PC-3 (cell line): Measurements from ENCODE around the gene FARS2.

Source experiments
- CTCF ChIP-seq: fragments of 300-600 bp; sonication (generic); conservative IDR thresholded peaks from 2 replicates; pipeline ENCODE4 v1.5.1; 2017; ENCODE audit warnings: antibody characterized with exemption, low read depth, mild to moderate bottlenecking, low read length
- EZH2phosphoT487 ChIP-seq: fragments of 300-600 bp; sonication (generic); IDR thresholded peaks from 2 replicates; pipeline ENCODE4 v1.6.1; 2018; ENCODE audit warnings: mild to moderate bottlenecking, antibody characterized with exemption, low read length, borderline replicate concordance

- no peak for TF ChIP-seq CTCF
- no peak for TF ChIP-seq EZH2phosphoT487
Measured at GRCh38 chr6:5484692-5485091, 223.4 kb downstream of the FARS2 start.
